ENCODE data around the gene S100A11.

Gene S100A11

DNA sequence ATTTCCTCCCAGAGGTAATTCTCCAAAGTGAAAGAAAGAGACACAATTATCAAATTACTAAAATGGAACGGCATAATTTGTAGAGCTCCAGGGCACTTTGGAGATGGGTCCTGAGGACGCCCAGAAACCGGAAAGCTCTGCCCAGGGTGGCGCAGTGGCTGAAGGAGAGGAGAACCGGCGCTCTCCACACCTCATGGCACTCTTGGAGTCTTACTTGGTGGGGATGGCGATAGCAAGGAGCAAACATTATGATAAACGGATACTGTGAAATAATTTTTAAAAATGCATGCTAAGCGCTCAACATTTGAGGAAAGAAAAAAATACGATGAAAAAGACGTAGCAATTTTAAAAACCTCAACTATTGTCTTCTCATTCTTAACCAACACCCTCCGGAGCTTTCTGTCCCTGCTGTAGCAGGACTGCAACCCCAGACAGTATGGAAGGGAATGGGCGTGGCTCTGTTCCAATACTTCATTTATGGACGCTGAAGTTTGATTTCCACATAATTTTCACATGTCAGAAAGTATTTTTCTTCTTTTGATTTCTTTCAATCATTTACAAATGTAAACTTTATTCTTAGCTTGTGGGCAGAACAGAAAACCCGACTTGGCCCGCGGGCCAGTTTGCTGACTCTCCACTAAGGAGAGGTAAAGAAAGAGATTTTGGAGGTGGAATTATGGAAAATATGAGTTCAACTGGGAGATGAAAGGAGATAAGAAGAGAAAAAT is 1.1 kb downstream of the S100A11 start:
- no peak for DNase-seq (ENCODE audit: insufficient read length)
- no peak for TF ChIP-seq POLR2AphosphoS5 (IDR thresholded peaks at IDR 0.05; ENCODE audit: low read depth, low read length)
- no peak for TF ChIP-seq TAF1 (IDR thresholded peaks at IDR 0.05; ENCODE audit: borderline replicate concordance, low read depth, low read length)
- no peak for TF ChIP-seq POLR2A (IDR thresholded peaks at IDR 0.05; ENCODE audit: low read depth, low read length)
- no peak for FAIRE-seq

DNA sequence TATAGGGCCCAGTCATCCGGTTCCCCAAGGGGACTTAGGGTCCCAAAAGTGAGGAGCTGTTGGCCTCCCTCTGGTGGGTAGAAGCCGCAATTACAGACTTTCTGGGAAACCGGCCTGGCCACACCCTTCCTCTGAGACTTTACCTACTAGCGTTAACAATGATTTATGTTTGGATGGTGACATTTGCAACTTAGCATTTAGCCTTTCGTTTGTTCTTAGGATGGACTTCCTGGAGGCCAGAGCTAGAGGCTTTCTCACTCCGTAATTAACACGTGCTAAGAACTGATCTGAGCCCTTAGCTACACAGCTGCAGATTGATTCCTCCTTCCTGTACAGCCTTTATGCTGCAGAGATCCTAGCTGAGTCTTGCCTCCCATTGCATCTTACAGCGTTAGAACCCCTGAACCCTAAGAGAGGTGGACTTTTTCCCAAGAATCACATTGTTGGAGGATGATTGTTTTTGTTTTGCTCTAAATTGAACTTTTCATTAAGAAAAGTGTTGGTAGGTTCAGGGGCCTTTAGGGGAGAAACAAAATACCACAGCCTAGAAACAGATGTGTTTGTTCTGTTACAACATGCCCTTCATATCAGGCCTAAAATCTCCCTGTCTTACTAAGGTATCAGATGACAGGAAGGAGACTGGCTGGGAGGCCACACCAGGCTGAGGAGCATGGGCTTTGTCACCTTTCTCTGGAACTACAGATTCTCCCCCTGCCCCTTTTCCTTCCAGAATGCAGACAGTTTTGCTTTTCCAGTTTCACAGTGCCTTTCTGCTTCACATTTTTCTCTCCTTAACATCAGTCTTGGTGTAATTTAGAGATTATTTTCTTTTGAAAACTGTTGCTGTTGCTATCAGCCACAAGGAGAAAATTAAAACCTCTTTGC is 1.9 kb downstream of the S100A11 start:
- peak; percentile 73 for FAIRE-seq
- TF ChIP-seq POLR2AphosphoS5 (IDR thresholded peaks at IDR 0.05; ENCODE audit: low read depth, low read length) (no peak), POLR2A (IDR thresholded peaks at IDR 0.05; ENCODE audit: low read depth, low read length) (no peak), TAF1 (IDR thresholded peaks at IDR 0.05; ENCODE audit: borderline replicate concordance, low read depth, low read length) (no peak)
- DNase-seq (ENCODE audit: insufficient read length), result peak; percentile 45

DNA sequence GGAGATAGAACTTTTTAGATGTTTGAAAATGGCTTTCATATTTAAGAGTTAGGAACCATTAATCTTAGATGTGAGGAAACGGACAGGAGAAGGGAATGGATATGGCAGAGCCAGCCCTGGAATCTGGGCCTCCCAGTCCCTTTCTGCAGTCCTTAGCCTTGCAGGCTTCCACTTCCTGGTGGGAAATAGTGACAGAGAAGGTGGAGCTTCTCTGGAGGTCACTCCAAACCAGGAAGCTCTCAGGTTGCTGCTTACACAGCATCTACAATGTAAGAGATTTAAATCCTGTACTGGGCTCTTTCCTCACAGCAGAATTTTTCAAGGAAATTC is 2.5 kb downstream of the S100A11 start:
- TF ChIP-seq POLR2A (IDR thresholded peaks at IDR 0.05; ENCODE audit: low read depth, low read length) (no peak), POLR2AphosphoS5 (IDR thresholded peaks at IDR 0.05; ENCODE audit: low read depth, low read length) (no peak), TAF1 (IDR thresholded peaks at IDR 0.05; ENCODE audit: borderline replicate concordance, low read depth, low read length) (no peak)
- FAIRE-seq (no peak), DNase-seq (ENCODE audit: insufficient read length) (no peak)

DNA sequence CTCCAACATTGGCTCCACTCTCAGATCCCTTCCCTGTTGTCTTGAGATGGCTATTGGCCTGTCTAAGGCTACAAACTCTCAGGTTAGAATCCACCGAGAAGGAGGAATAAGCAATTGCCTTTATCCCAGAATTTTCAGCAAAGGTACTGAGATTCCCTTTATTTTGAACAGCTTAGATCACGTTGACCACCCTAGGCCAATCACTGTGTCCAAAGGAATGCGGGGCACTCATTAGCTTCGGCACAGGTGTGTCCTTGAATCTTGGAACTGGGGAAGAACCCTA is 6.9 kb downstream of the S100A11 start:
- DNase-seq (ENCODE audit: insufficient read length) (no peak), FAIRE-seq (no peak)
- no peak for TF ChIP-seq POLR2AphosphoS5 (IDR thresholded peaks at IDR 0.05; ENCODE audit: low read depth, low read length)
- TF ChIP-seq TAF1 (IDR thresholded peaks at IDR 0.05; ENCODE audit: borderline replicate concordance, low read depth, low read length), result no peak
- TF ChIP-seq POLR2A (IDR thresholded peaks at IDR 0.05; ENCODE audit: low read depth, low read length), result no peak

DNA sequence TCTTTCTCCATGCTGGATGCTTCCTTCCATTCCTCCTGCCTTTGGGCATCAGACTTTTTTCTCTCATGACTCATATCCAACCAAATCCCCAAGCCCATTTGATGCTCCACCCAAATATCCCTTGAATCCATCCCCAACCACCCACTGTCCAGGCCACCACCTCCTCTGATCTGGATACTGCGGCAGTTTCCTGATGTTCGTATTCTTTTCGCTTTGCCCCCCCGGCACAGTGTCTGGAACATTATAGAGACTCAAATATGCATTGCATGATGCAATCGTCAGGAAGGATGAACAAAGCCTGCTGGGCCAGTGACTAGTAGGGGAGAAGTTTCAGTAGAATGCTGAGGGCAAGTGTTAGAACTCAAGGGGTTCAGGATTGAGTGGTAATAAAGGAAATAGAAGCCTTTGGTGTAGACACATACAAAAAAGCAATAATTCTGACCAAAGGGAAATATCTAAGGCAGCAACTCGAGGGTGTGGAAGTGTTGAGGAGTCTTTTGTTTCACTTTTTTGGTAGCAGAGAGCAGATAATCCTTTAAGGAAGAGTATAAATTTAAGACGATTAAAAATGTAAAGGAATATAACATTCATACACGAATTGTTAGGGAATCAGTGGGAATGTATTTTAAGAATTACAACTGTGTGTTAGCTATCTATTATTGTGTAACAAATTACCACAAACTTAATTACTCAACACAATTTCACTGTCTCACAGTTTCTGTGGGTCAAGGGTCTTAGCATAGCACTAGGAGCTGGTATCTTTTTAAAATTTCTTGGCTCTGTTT is 7.5 kb downstream of the S100A11 start:
- TF ChIP-seq TAF1 (IDR thresholded peaks at IDR 0.05; ENCODE audit: borderline replicate concordance, low read depth, low read length) (no peak), POLR2A (IDR thresholded peaks at IDR 0.05; ENCODE audit: low read depth, low read length) (no peak), POLR2AphosphoS5 (IDR thresholded peaks at IDR 0.05; ENCODE audit: low read depth, low read length) (no peak)
- FAIRE-seq (no peak), DNase-seq (ENCODE audit: insufficient read length) (no peak)

DNA sequence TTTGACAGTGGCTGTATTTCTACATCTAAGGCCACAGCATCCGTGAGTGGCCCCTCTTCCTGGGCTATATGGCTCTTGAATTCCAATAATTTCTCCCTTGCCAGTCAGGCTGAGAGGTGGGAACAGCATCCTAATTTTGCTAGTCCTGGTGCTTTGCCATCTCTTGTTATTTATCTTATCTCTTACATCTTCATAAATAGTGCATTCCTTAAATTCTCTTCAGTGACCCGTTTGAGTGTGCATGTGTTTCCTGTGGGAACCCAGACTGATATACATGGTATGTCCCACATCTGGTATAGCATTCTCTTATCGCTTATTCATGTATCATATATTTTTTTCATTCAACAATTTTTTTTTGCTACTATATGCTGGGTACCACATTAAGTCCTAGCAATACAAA is 9.9 kb downstream of the S100A11 start:
- FAIRE-seq (no peak), DNase-seq (ENCODE audit: insufficient read length) (no peak)
- TF ChIP-seq POLR2AphosphoS5 (IDR thresholded peaks at IDR 0.05; ENCODE audit: low read depth, low read length) (no peak), TAF1 (IDR thresholded peaks at IDR 0.05; ENCODE audit: borderline replicate concordance, low read depth, low read length) (no peak), POLR2A (IDR thresholded peaks at IDR 0.05; ENCODE audit: low read depth, low read length) (no peak)

DNA sequence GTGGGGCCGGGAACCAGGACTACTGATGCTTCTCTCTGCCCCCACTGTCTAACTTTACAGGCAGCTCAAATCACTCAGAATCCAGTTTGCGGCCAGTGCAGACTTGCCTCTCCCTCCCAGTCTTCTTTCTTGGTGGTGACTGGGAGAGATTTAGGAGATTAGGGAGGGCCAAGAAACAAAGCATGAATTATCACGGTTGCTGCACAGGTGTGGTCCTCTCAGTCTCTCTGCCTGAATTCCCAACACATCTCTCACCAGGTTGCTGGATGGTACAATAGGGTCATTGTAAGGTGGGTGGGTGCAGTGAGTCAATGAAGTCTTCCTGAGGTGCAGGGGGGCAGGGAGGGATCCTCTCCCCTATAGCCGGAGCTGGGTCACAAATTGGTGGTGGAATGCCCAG is 12.6 kb downstream of the S100A11 start:
- DNase-seq (ENCODE audit: insufficient read length), result no peak
- no peak for FAIRE-seq
- no peak for TF ChIP-seq POLR2AphosphoS5 (IDR thresholded peaks at IDR 0.05; ENCODE audit: low read depth, low read length)
- TF ChIP-seq TAF1 (IDR thresholded peaks at IDR 0.05; ENCODE audit: borderline replicate concordance, low read depth, low read length), result no peak
- no peak for TF ChIP-seq POLR2A (IDR thresholded peaks at IDR 0.05; ENCODE audit: low read depth, low read length)

DNA sequence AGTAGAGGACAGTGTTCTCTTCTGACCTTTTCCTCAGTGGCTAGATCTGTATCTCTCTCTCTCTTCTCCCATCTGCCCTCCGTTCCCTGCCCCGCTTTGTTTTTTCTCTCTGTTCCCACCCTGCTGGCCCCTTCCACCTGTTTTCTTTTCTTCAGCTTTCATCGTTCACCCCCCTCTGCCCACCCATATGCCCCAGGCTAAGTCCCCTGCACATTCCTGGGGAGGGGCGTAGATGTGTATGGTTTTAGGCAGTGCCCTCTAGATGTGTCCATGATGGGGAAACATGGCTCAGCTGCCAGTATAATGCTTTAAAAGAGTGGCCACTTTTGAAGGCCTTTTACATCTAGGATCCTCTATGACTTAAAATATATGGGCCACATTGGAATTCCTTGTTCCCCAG is 13.6 kb downstream of the S100A11 start:
- no peak for FAIRE-seq
- DNase-seq (ENCODE audit: insufficient read length), result no peak
- TF ChIP-seq POLR2A (IDR thresholded peaks at IDR 0.05; ENCODE audit: low read depth, low read length) (no peak), POLR2AphosphoS5 (IDR thresholded peaks at IDR 0.05; ENCODE audit: low read depth, low read length) (no peak), TAF1 (IDR thresholded peaks at IDR 0.05; ENCODE audit: borderline replicate concordance, low read depth, low read length) (no peak)

DNA sequence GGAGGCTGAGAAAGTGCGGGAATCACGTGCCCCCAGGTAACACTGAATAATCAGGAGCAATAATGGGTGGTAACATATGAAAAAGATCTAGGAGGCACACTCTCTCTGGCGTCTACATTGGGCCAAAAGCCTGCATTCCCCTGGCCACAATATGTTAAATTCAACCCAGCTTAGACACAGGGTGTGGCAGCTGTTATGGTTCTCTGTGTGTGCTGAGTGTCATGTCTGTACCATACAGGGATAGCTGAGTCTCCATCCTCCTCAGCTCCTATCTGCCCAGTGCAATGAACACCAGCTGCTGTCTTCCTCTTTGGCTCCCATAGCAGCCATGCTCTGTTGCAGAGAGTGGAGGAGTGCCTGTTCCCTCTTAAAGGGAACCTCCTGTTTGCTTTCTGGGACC is 14.3 kb downstream of the S100A11 start:
- FAIRE-seq (no peak), DNase-seq (ENCODE audit: insufficient read length) (no peak)
- TF ChIP-seq POLR2AphosphoS5 (IDR thresholded peaks at IDR 0.05; ENCODE audit: low read depth, low read length) (no peak), POLR2A (IDR thresholded peaks at IDR 0.05; ENCODE audit: low read depth, low read length) (no peak), TAF1 (IDR thresholded peaks at IDR 0.05; ENCODE audit: borderline replicate concordance, low read depth, low read length) (no peak)

DNA sequence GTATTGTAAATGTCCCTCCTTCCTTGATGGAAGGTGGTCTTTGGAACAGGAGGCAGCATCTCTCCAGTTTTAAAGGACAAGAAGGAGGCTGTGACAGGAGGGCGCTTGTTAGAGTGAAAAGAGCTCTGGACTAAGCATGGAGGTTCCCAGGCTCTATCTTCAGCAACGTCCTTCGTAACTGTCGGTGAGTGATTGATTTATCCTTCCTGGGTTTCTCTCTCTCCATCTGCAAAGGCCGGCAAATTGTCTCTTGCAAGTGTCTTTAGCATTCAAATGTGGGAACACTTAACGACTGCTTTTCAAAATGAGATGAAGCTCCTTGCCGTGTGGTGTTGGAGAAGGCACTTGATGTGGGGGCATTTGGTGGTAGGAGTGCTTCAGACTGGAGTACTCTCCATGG is 15.2 kb downstream of the S100A11 start:
- no peak for FAIRE-seq
- TF ChIP-seq POLR2A (IDR thresholded peaks at IDR 0.05; ENCODE audit: low read depth, low read length) (no peak), TAF1 (IDR thresholded peaks at IDR 0.05; ENCODE audit: borderline replicate concordance, low read depth, low read length) (no peak), POLR2AphosphoS5 (IDR thresholded peaks at IDR 0.05; ENCODE audit: low read depth, low read length) (no peak)
- no peak for DNase-seq (ENCODE audit: insufficient read length)

DNA sequence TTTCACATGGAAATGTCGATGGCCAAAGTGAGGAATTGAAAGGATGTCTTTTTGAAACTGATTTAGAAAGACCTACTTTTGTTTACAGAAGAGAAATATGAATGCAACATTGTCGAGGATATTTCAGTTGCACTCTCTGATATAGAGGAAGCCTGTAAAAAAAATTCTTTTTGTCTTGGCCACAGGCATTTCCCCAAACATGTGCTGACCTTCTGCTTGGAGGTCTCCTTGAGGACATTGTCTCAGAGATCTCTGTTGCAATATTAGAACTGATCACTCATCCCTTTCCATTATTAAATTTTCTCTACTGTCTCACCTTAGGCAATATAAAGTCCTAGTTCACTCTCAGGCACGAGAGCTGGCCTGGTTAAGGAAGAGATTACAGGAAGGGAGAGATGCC is 16.0 kb downstream of the S100A11 start:
- no peak for TF ChIP-seq POLR2A (IDR thresholded peaks at IDR 0.05; ENCODE audit: low read depth, low read length)
- TF ChIP-seq TAF1 (IDR thresholded peaks at IDR 0.05; ENCODE audit: borderline replicate concordance, low read depth, low read length), result no peak
- TF ChIP-seq POLR2AphosphoS5 (IDR thresholded peaks at IDR 0.05; ENCODE audit: low read depth, low read length), result no peak
- no peak for DNase-seq (ENCODE audit: insufficient read length)
- FAIRE-seq, result no peak

All from GM12892 (cell line).